ENCODE results near the gene STAM2. TPM values are rescaled to one million over a fixed set of nuclear protein-coding genes. Genes with fewer than 3 reads are reported as not detected.

Gene STAM2
- total and polyA plus RNA-seq, 2 of the 13 experiments (the other 11 are each of a cell fraction or from before 2014, with no cell fraction given), result 14.7 to 24.1 TPM

- no peak overlapping the region for H3K9ac ChIP-seq (ENCODE audit: insufficient read depth, low read depth, low read length)
- 48% methylated on average over 2 of the region's 2 CpGs for WGBS (ENCODE audit: low lambda C conversion rate)
- ChIA-PET CTCF (ENCODE audit: low intra/inter-chr PET ratio, low total read pairs) (no interaction called here), POLR2A (no interaction called here)
- no peak for ATAC-seq
- H3K27ac ChIP-seq (ENCODE audit: extremely low read length, insufficient read depth, low read length), result no peak overlapping the region
- no peak overlapping the region for H3K4me3 ChIP-seq (replicated peaks in 1 of 3; ENCODE audit: insufficient read depth in 1 of 3, low read depth in 2 of 3, low read length in 3 of 3)
- BruUV-seq (replicated peaks), result no TSS peak
- no peaks in the 10 kb centered on the region for H4K20me1 ChIP-seq (ENCODE audit: insufficient read depth, low read length)
- in situ Hi-C loops (cut with HindIII; ENCODE audit: extremely low pct_ligation_motif_present, low pct_unique_long_range_greater_than_20kb) (no loop called here), intact Hi-C loops (cut with micrococcal nuclease; ENCODE audit: unreplicated experiment) (no loop called here)
- TF ChIP-seq ZNF75D (CRISPR knock-in tag; IDR thresholded peaks at IDR 0.05; ENCODE audit: borderline replicate concordance), result no peak
- H3K4me1 ChIP-seq (ENCODE audit: insufficient read depth, low read length), result peaks cover 38% of the 10 kb centered on the region
- H2AFZ ChIP-seq (ENCODE audit: low read length), result no peak overlapping the region
- no peaks in the 10 kb centered on the region for H3K9me3 ChIP-seq (ENCODE audit: low read length)
- H3K79me2 ChIP-seq (ENCODE audit: insufficient read depth, low read length), result no peaks in the 10 kb centered on the region
- DNase-seq (ENCODE audit: low spot score), result no peak
- no peaks in the 10 kb centered on the region for H3K36me3 ChIP-seq (replicated peaks in 1 of 2; ENCODE audit: control insufficient read depth in 1 of 2, insufficient read depth in 2 of 2, low read length in 2 of 2)
- no peak for FAIRE-seq
- peaks cover 19 to 57% of the 10 kb centered on the region in 2 experiments; a peak in 4 of 5 replicates for H3K27me3 ChIP-seq (ENCODE audit: control insufficient read depth in 1 of 2, insufficient read depth in 2 of 2, low read length in 2 of 2)
- no peak overlapping the region for H3K4me2 ChIP-seq (ENCODE audit: low read depth, low read length)
Observed at GRCh38 chr2:152100961-152101360, 74.6 kb downstream of the STAM2 start.

GRCh38 chr2:152099367-152100050 lies 76.1 kb downstream of the STAM2 start:
- no TSS peak for BruUV-seq (replicated peaks)
- H3K4me3 ChIP-seq (replicated peaks in 1 of 3; ENCODE audit: insufficient read depth in 1 of 3, low read depth in 2 of 3, low read length in 3 of 3), result peak overlapping the region; percentile 38 to 71 (median 56); a peak in 5 of 6 replicates
- no peak for FAIRE-seq
- no peak overlapping the region for H3K9ac ChIP-seq (ENCODE audit: insufficient read depth, low read depth, low read length)
- POLR2A ChIA-PET, result no interaction called here
- CTCF ChIA-PET (ENCODE audit: low intra/inter-chr PET ratio, low total read pairs), result no interaction called here
- peaks cover 38% of the 10 kb centered on the region for H3K4me1 ChIP-seq (ENCODE audit: insufficient read depth, low read length)
- no peak overlapping the region for H2AFZ ChIP-seq (ENCODE audit: low read length)
- no peaks in the 10 kb centered on the region for H3K36me3 ChIP-seq (replicated peaks in 1 of 2; ENCODE audit: control insufficient read depth in 1 of 2, insufficient read depth in 2 of 2, low read length in 2 of 2)
- intact Hi-C loops (cut with micrococcal nuclease; ENCODE audit: unreplicated experiment) (no loop called here), in situ Hi-C loops (cut with HindIII; ENCODE audit: extremely low pct_ligation_motif_present, low pct_unique_long_range_greater_than_20kb) (no loop called here)
- 33% methylated on average over 19 of the region's 19 CpGs for WGBS (ENCODE audit: low lambda C conversion rate)
- ATAC-seq, result peak; percentile 37
- DNase-seq (ENCODE audit: low spot score), result no peak
- peaks cover 19 to 69% of the 10 kb centered on the region in 2 experiments; a peak in 4 of 5 replicates for H3K27me3 ChIP-seq (ENCODE audit: control insufficient read depth in 1 of 2, insufficient read depth in 2 of 2, low read length in 2 of 2)
- no peaks in the 10 kb centered on the region for H3K79me2 ChIP-seq (ENCODE audit: insufficient read depth, low read length)
- H3K27ac ChIP-seq (ENCODE audit: extremely low read length, insufficient read depth, low read length), result no peak overlapping the region
- H3K9me3 ChIP-seq (ENCODE audit: low read length), result no peaks in the 10 kb centered on the region
- no peaks in the 10 kb centered on the region for H4K20me1 ChIP-seq (ENCODE audit: insufficient read depth, low read length)
- H3K4me2 ChIP-seq (ENCODE audit: low read depth, low read length), result peak overlapping the region; percentile 77
- TF ChIP-seq EZH2 (conservative IDR thresholded peaks at IDR 0.05; ENCODE audit: low read depth, low read length) (peak; percentile 92; the same call in 1 of the 2 replicates), PHB2 (IDR thresholded peaks at IDR 0.05; ENCODE audit: partially characterized antibody) (no peak), ZNF230 (CRISPR knock-in tag; IDR thresholded peaks at IDR 0.05) (no peak), HNRNPK (IDR thresholded peaks at IDR 0.05; ENCODE audit: low read depth, low read length, poor library complexity, severe bottlenecking) (no peak), NFKB2 (CRISPR knock-in tag; IDR thresholded peaks at IDR 0.05; ENCODE audit: borderline replicate concordance) (no peak), CBX1 (IDR thresholded peaks at IDR 0.05; ENCODE audit: low read depth) (no peak), ZFP62 (CRISPR knock-in tag; IDR thresholded peaks at IDR 0.05) (no peak), ZNF446 (CRISPR knock-in tag; IDR thresholded peaks at IDR 0.05) (no peak), ZNF496 (CRISPR knock-in tag; IDR thresholded peaks at IDR 0.05; ENCODE audit: insufficient replicate concordance) (no peak), ZC3H13 (CRISPR knock-in tag; IDR thresholded peaks at IDR 0.05) (no peak), MTERF4 (CRISPR knock-in tag; IDR thresholded peaks at IDR 0.05) (no peak), KLF16 (CRISPR knock-in tag; IDR thresholded peaks at IDR 0.05) (no peak), ZNF414 (CRISPR knock-in tag; IDR thresholded peaks at IDR 0.05) (no peak), ATAD3A (CRISPR knock-in tag; IDR thresholded peaks at IDR 0.05) (0 out of 2 replicates have a peak, but pooled peaks have one; percentile 38), ZNF234 (CRISPR knock-in tag; conservative IDR thresholded peaks at IDR 0.05) (no peak), CBX2 (IDR thresholded peaks at IDR 0.05; ENCODE audit: low read depth, low read length) (peak; percentile 74), CBX2 (CRISPR knock-in tag; IDR thresholded peaks at IDR 0.05; ENCODE audit: low read depth) (0 out of 2 replicates have a peak, but pooled peaks have one; percentile 78), ARNT (IDR thresholded peaks at IDR 0.05) (no peak)
